GM12878 (cell line): Measurements from ENCODE around the gene GFPT1. TPM values are rescaled to one million over a fixed set of nuclear protein-coding genes. Genes with fewer than 3 reads are reported as not detected.

Source experiments
- ATAC-seq: fragments of 200-7000 bp; cut with Tn5 transposase; 3 replicates; pipeline ENCODE4 v1.9.1; 2020; ENCODE audit warnings: mild to moderate bottlenecking, moderate library complexity
- BruUV-seq: library from RNA; stranded (reverse); fragments of 400-500 nt; replicated peaks from 2 replicates; lab custom pipeline; 2021; lab: Mats Ljungman, UMichigan
- CTCF ChIA-PET: fragments of 300-600 bp; sonication (Branson Sonifier 250); formaldehyde crosslinking; extraction: SDS; loops from one replicate; lab custom pipeline; 2021; ENCODE audit warnings: inconsistent platforms; lab: Yijun Ruan, JAX
- POLR2A ChIA-PET: fragments of 350-600 bp; formaldehyde crosslinking; extraction: SDS; loops from one replicate; lab custom pipeline; 2021; ENCODE audit warnings: inconsistent platforms; lab: Charles Lee
- RAD21 ChIA-PET: fragments of 300-600 bp; sonication (Branson Sonifier 250); formaldehyde crosslinking; loops from one replicate; lab custom pipeline; 2023; ENCODE audit warnings: antibody characterized with exemption; ENCODE audit not compliant: unreplicated experiment; lab: Charles Lee
- SMC1A ChIA-PET: fragments of 300-600 bp; sonication (Branson Sonifier 250); formaldehyde crosslinking; loops from one replicate; lab custom pipeline; 2023; ENCODE audit not compliant: unreplicated experiment, uncharacterized antibody; lab: Charles Lee
- DNase-seq: peaks from one replicate; pipeline ENCODE4 v3.0.0-alpha.2; 2011; ENCODE audit warnings: low read depth, low spot score
- FAIRE-seq: peaks from 3 replicates; lab custom pipeline; 2011; peaks lifted over from hg19 to GRCh38; lab: Jason Lieb, UNC
- H2AFZ ChIP-seq: 2 replicates; pipeline ENCODE4 v1.6.0; 2011; ENCODE audit warnings: low read depth, low read length, control low read depth; ENCODE audit not compliant: control insufficient read depth
- H3K27ac ChIP-seq: 2 replicates; pipeline ENCODE4 v1.5.1; 2011; ENCODE audit warnings: control low read depth; ENCODE audit not compliant: control insufficient read depth, insufficient read depth
- H3K27me3 ChIP-seq, 2 experiments: replicated peaks in 1 of 2; 2 replicates each; pipeline versions ENCODE4 v1.6.0 to v1.6.1; 2011; ENCODE audit warnings: low read length in 1 of 2; ENCODE audit not compliant: control insufficient read depth in 2 of 2, insufficient read depth in 2 of 2
- H3K36me3 ChIP-seq, 2 experiments: 2 replicates each; pipeline ENCODE4 v1.5.1; 2011; ENCODE audit warnings: low read length in 1 of 2; ENCODE audit not compliant: control insufficient read depth in 2 of 2, insufficient read depth in 2 of 2
- H3K4me1 ChIP-seq: 2 replicates; pipeline ENCODE4 v1.6.1; 2011; ENCODE audit warnings: mild to moderate bottlenecking, low read length, moderate library complexity, mixed read lengths; ENCODE audit not compliant: control insufficient read depth, insufficient read depth
- H3K4me2 ChIP-seq: 2 replicates; pipeline ENCODE4 v1.6.0; 2011; ENCODE audit warnings: control low read depth; ENCODE audit not compliant: control insufficient read depth, insufficient read depth
- H3K4me3 ChIP-seq: fragments of 200-600 bp; sonication (generic); 2 replicates; pipeline ENCODE4 v1.5.1; 2016
- H3K79me2 ChIP-seq: 2 replicates; pipeline ENCODE4 v1.6.0; 2011; ENCODE audit warnings: low read length; ENCODE audit not compliant: control insufficient read depth, insufficient read depth
- H3K9ac ChIP-seq: 2 replicates; pipeline ENCODE4 v1.8.0; 2011; ENCODE audit warnings: low read length, control low read depth, mixed read lengths; ENCODE audit not compliant: control insufficient read depth, insufficient read depth
- H3K9me3 ChIP-seq: replicated peaks from 3 replicates; pipeline ENCODE4 v1.5.1; 2011; ENCODE audit warnings: mild to moderate bottlenecking, low read length; ENCODE audit not compliant: control insufficient read depth, insufficient read depth
- H4K20me1 ChIP-seq: 2 replicates; pipeline ENCODE4 v1.6.0; 2011; ENCODE audit not compliant: control insufficient read depth, insufficient read depth
- CHD1 ChIP-seq: IDR thresholded peaks from 2 replicates; pipeline ENCODE4 v1.6.1; 2012; ENCODE audit warnings: low read depth, low read length, improper control_type of control experiment
- IKZF1 ChIP-seq: fragments of 450-650 bp; conservative IDR thresholded peaks from 2 replicates; pipeline ENCODE4 v1.6.1; 2017; ENCODE audit warnings: antibody characterized with exemption, mild to moderate bottlenecking
- MEF2A ChIP-seq: IDR thresholded peaks from 2 replicates; pipeline ENCODE4 v1.6.1; 2011; ENCODE audit warnings: low read depth, mild to moderate bottlenecking, low read length, moderate library complexity; ENCODE audit not compliant: insufficient read depth
- NR2C1 ChIP-seq: fragments of 450-650 bp; IDR thresholded peaks from 2 replicates; pipeline ENCODE4 v1.6.1; 2017; ENCODE audit warnings: antibody characterized with exemption, mild to moderate bottlenecking, moderate library complexity
- NR2F1 ChIP-seq: fragments of 450-650 bp; conservative IDR thresholded peaks from 2 replicates; pipeline ENCODE4 v1.6.1; 2017; ENCODE audit warnings: mild to moderate bottlenecking
- SMAD5 ChIP-seq: IDR thresholded peaks from 2 replicates; pipeline ENCODE4 v1.6.1; 2016; ENCODE audit warnings: antibody characterized with exemption, low read depth
- TARDBP ChIP-seq: IDR thresholded peaks from 2 replicates; pipeline ENCODE4 v1.6.1; 2016; ENCODE audit warnings: borderline replicate concordance
- YY1 ChIP-seq: IDR thresholded peaks from 2 replicates; pipeline ENCODE4 v1.6.1; 2011; ENCODE audit warnings: low read depth, mild to moderate bottlenecking, low read length
- ZBED1 ChIP-seq: IDR thresholded peaks from 2 replicates; pipeline ENCODE4 v1.6.1; 2016; ENCODE audit warnings: borderline replicate concordance
- ZNF384 ChIP-seq: IDR thresholded peaks from 2 replicates; pipeline ENCODE4 v1.6.1; 2012; ENCODE audit warnings: low read depth, mild to moderate bottlenecking, low read length, improper control_type of control experiment, borderline replicate concordance
- WGBS: methylation state at CpG from one replicate; pipeline ENCODE4 v1.1.6; 2016; ENCODE audit warnings: low lambda C conversion rate; ENCODE audit not compliant: insufficient replicate concordance, insufficient coverage; ENCODE audit errors: missing lambda C conversion rate; 5-methylcytosine and 5-hydroxymethylcytosine counted together
- in situ Hi-C: fragments of 300-500 bp; cut with MboI; formaldehyde crosslinking; loops from 9 replicates; pipeline ENCODE4 v1.14.3; 2018; ENCODE audit warnings: mixed read lengths
- intact Hi-C: fragments of 100-400 bp; cut with micrococcal nuclease; formaldehyde crosslinking; loops from one replicate; pipeline ENCODE4 v1.14.2; 2022; ENCODE audit not compliant: unreplicated experiment
- polyA plus RNA-seq, 11 experiments: library from polyadenylated mRNA; depleted of rRNA in 4 of 11; unstranded in 6 of 11; stranded (reverse) in 5 of 11; fragments of >200 nt; fragmentation: Nextera tagmentation in 4 of 11; fragmentation: Illumina TruSeq in 1 of 11; extraction: Ambion mirVana in 4 of 11; extraction: Trizol in 1 of 11; gene quantifications; 1 replicate in 1 of 11; 2 replicates in 10 of 11; pipeline versions ENCODE4 v1.2.1 to v1.2.3, GENCODE V29; 2011 to 2016; ENCODE audit warnings: inconsistent platforms in 2 of 11, missing spikeins in 2 of 11, low read depth in 1 of 11
- total RNA-seq, 4 experiments: library from RNA; depleted of rRNA in 3 of 4; stranded (reverse); fragments of >200 nt in 3 of 4; fragmentation: Illumina TruSeq in 1 of 4; extraction: Trizol in 1 of 4; gene quantifications; 2 replicates each; pipeline versions ENCODE4 v1.2.1 to v1.2.3, GENCODE V29; 2013 to 2021

GFPT1 gene
- total and polyA plus RNA-seq, 10 of the 15 experiments (the other 5 are each of a cell fraction or from before 2014, with no cell fraction given): 10.1 to 95.2 (median 24.5) TPM

- no peak for TF ChIP-seq YY1
Observed at GRCh38 chr2:69291004-69291650, 95.9 kb downstream of the GFPT1 start (continued).

DNA sequence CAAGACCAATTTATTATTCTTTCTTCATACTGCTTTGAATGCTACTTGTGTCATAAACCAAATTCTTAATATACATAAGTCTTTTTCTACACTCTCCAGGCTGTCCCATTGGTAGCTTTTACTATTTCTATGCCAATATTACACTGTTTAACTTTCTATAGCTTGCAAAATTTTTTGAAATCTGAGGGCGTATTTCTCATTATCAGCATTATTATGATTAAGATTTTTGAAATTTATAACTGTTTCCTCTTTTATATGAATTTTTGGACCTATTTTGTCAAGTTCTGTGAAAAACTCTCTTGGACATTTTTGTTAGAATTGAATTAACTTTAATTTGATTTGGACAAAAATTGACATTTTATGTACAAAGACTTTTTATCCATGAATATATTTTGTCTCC is 98.6 kb downstream of the GFPT1 start:
- Histone ChIP-seq H3K4me2 (no peak overlapping the region), H4K20me1 (no peaks in the 10 kb centered on the region), H3K4me3 (no peak overlapping the region), H3K9me3 (no peaks in the 10 kb centered on the region), H2AFZ (no peak overlapping the region), H3K9ac (no peak overlapping the region), H3K27ac (no peak overlapping the region), H3K27me3 (peaks cover 0 to 7% of the 10 kb centered on the region in 2 experiments; a peak in 1 of 4 replicates), H3K79me2 (no peaks in the 10 kb centered on the region), H3K36me3 (no peaks in the 10 kb centered on the region), H3K4me1 (no peaks in the 10 kb centered on the region)
- DNase-seq: no peak
- intact Hi-C loops: no loop called here
- ChIA-PET SMC1A (no interaction called here), POLR2A (no interaction called here), RAD21 (no interaction called here), CTCF (no interaction called here)
- WGBS: 17% methylated on average over 1 of the region's 1 CpG
- FAIRE-seq: no peak
- in situ Hi-C loops: no loop called here
- no TSS peak for BruUV-seq
- no peak for TF ChIP-seq CHD1
- no peak for TF ChIP-seq IKZF1
- TF ChIP-seq ZBED1: no peak
- no peak for TF ChIP-seq NR2C1
- TF ChIP-seq ZNF384: no peak
- no peak for TF ChIP-seq NR2F1
- TF ChIP-seq TARDBP: no peak
- TF ChIP-seq MEF2A: no peak
- no peak for TF ChIP-seq SMAD5
- ATAC-seq: no peak
